ENCODE data around the gene PLA2G4C.

DNA sequence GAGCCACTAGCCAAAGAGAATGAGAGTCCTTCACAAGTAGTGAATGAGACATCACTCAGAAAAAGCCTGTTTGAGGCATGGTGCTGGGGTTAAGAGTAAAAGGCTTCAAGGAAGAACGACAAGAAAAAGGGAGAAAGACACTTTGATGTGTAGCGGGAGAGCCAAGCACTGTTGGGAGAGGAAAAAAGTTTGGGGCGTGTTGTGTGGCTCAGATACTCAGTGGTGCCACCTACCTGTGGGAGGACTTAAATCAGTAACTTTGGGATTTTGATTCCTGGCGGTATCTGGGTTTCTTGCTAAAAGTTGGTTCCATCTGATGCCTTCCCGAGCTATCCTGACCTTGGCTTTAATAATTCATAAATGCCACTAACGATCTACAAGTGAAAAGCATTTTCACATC is 103.9 kb downstream of the PLA2G4C start:
- TF ChIP-seq, protein P1, sequence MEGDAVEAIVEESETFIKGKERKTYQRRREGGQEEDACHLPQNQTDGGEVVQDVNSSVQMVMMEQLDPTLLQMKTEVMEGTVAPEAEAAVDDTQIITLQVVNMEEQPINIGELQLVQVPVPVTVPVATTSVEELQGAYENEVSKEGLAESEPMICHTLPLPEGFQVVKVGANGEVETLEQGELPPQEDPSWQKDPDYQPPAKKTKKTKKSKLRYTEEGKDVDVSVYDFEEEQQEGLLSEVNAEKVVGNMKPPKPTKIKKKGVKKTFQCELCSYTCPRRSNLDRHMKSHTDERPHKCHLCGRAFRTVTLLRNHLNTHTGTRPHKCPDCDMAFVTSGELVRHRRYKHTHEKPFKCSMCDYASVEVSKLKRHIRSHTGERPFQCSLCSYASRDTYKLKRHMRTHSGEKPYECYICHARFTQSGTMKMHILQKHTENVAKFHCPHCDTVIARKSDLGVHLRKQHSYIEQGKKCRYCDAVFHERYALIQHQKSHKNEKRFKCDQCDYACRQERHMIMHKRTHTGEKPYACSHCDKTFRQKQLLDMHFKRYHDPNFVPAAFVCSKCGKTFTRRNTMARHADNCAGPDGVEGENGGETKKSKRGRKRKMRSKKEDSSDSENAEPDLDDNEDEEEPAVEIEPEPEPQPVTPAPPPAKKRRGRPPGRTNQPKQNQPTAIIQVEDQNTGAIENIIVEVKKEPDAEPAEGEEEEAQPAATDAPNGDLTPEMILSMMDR (conservative IDR thresholded peaks at IDR 0.05 in 1 of 2, IDR thresholded peaks at IDR 0.05 in 1 of 2; ENCODE audit: extremely low read depth in 1 of 2, insufficient read depth in 1 of 2, low read depth in 1 of 2, low read length in 2 of 2): peak; percentile 7 to 14
- no peak for TF ChIP-seq EZH2 (IDR thresholded peaks at IDR 0.05; ENCODE audit: borderline replicate concordance, low read length)

All from mammary epithelial cell (primary cell).